Left ventricle myocardium superior (tissue), 1 donor: Measurements from ENCODE around the gene USP47. TPM values are rescaled to one million over a fixed set of nuclear protein-coding genes. Genes with fewer than 3 reads are reported as not detected.

Experiments used
- ATAC-seq: fragments of 200-7000 bp; cut with Tn5 transposase; one replicate; pipeline ENCODE4 v1.9.1; 2020; ENCODE audit warnings: mild to moderate bottlenecking, moderate library complexity
- DNase-seq: peaks from one replicate; pipeline ENCODE4 v3.0.0-alpha.2; 2020
- intact Hi-C: fragments of 100-400 bp; cut with micrococcal nuclease; formaldehyde crosslinking; loops from one replicate; pipeline ENCODE4 v1.11.0; 2022
- long read RNA-seq: library from polyadenylated mRNA; unstranded; transcript quantifications from one replicate; pipeline ENCODE4 v2.0.0, GENCODE V29; 2021
- total RNA-seq: library from RNA; stranded (reverse); fragmentation: NEBNext Ultra II Directional; extraction: Animal tissue kit (Norgen Biotek cat#: 25700); gene quantifications from one replicate; pipeline ENCODE4 v1.2.1, GENCODE V29; 2021
- donor health status: DM: no; HTN: yes; CAD: no; lungs with severe emphysema.

The USP47 gene, protein sequence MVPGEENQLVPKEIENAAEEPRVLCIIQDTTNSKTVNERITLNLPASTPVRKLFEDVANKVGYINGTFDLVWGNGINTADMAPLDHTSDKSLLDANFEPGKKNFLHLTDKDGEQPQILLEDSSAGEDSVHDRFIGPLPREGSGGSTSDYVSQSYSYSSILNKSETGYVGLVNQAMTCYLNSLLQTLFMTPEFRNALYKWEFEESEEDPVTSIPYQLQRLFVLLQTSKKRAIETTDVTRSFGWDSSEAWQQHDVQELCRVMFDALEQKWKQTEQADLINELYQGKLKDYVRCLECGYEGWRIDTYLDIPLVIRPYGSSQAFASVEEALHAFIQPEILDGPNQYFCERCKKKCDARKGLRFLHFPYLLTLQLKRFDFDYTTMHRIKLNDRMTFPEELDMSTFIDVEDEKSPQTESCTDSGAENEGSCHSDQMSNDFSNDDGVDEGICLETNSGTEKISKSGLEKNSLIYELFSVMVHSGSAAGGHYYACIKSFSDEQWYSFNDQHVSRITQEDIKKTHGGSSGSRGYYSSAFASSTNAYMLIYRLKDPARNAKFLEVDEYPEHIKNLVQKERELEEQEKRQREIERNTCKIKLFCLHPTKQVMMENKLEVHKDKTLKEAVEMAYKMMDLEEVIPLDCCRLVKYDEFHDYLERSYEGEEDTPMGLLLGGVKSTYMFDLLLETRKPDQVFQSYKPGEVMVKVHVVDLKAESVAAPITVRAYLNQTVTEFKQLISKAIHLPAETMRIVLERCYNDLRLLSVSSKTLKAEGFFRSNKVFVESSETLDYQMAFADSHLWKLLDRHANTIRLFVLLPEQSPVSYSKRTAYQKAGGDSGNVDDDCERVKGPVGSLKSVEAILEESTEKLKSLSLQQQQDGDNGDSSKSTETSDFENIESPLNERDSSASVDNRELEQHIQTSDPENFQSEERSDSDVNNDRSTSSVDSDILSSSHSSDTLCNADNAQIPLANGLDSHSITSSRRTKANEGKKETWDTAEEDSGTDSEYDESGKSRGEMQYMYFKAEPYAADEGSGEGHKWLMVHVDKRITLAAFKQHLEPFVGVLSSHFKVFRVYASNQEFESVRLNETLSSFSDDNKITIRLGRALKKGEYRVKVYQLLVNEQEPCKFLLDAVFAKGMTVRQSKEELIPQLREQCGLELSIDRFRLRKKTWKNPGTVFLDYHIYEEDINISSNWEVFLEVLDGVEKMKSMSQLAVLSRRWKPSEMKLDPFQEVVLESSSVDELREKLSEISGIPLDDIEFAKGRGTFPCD (N-terminal part only)
- 51.5 TPM for total RNA-seq
- long read RNA-seq, full-length matches to known transcripts: 104 of 218 reads
- long read RNA-seq, partial matches to known transcripts: 92 of 218 reads
- long read RNA-seq, other reads (novel, unspliced or antisense): 22 of 218 reads

- peak; percentile 93 for ATAC-seq
- DNase-seq: peak; percentile 97
- intact Hi-C loops: no loop called here
These were observed at the start of gene USP47 for GRCh38 chr11:11841723-11842420. TSS of gene USP47 (plus strand) at chr11:11841972. CDS start at chr11:11842186, 214 bp downstream.

DNA sequence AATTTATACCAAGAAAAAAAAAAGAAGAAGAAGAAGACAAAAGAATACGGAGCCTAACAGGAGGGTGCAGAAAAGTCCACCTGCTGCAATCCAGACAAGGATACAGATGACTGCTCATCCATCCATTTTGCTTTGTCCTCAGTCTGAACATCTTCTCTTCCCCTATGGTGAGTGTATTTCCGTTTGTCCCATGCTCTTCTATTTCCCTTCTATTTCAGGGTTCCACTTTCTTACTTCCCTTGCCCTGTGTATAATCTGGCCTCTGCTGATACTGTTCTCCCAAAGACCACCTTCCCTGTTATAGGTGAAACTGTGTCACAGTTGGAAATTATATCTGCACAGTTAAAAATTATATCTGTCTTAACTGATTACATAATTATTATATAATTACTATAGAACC is 48.7 kb upstream of the USP47 start:
- DNase-seq: no peak
- intact Hi-C loops: no loop called here
- no peak for ATAC-seq

GRCh38 chr11:11798586-11799438 is 43.0 kb upstream of the USP47 start:
- ATAC-seq (peak; percentile 94), DNase-seq (peak; percentile 92)
- intact Hi-C loops: loop anchor here (2.0 to 5.0 kb wide), 2 partner anchors 98 to 246 kb away; no protein-coding TSS in a partner anchor

GRCh38 chr11:11805228-11805627 is 36.5 kb upstream of the USP47 start:
- ATAC-seq: no peak
- intact Hi-C loops: no loop called here
- DNase-seq: no peak

DNA sequence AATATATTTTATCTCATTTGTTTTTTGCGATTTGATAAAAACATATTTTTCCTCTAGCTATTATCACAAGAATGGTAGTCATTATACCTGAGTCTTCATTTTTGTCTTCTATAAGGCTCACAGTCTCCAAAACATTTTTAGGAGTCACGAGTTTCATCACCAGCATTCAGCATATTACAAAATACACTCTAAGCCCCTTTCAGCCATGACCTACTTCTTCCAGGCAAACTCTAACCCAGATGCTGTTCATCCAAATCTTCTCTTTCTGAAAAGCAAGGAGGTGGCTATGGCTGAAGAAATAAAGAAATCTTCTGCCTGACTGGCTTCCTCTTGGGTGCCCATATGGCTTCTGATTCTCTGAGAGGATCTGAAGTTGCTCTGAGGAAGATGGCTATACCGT is 35.7 kb upstream of the USP47 start:
- ATAC-seq: peak; percentile 51
- no peak for DNase-seq
- intact Hi-C loops: no loop called here

GRCh38 chr11:11806586-11806985 is 35.2 kb upstream of the USP47 start:
- ATAC-seq (peak; percentile 68), DNase-seq (no peak)
- intact Hi-C loops: no loop called here

GRCh38 chr11:11807811-11808782 is 33.7 kb upstream of the USP47 start:
- intact Hi-C loops: no loop called here
- ATAC-seq: peak; percentile 15
- no peak for DNase-seq

- intact Hi-C loops: no loop called here
These were observed 32.7 kb upstream of the USP47 start for GRCh38 chr11:11808992-11809615.

GRCh38 chr11:11810764-11811726 is 30.7 kb upstream of the USP47 start:
- no peak for DNase-seq
- intact Hi-C loops: no loop called here
- ATAC-seq: no peak

More at GRCh38 chr11:11808992-11809615, 32.7 kb upstream of the USP47 start:
- DNase-seq (no peak), ATAC-seq (no peak)

DNA sequence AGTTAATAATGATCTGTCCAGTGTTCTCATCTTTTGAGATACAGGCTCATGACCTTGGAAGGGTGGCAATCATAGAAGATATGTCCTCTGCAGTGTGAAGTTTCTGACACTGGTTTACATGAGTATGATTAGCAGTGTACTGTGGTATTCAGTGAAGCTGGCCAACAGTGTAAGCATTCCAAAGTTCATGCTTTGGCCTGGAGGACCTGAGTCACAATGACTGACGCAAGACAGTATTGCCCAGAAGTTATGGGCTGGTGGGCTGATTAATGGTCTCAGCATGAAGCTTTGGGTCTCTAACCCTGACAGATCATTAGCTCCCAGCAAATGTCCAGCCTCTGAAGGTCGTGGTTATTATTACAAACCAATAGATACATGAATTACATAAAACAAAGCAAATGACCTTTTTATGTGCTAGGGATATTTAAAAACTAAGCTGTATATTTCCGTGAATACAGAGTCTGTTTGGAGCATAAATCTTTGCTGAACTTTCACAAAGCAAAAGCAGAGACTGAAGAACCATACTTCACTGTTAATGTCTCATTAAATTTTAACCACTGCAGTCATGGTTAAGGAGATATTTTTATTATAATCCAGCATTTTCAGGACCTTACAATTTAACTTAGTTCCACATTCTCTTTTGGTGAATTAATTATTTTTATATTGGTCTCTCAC is 28.3 kb upstream of the USP47 start:
- no peak for DNase-seq
- ATAC-seq: peak; percentile 96
- intact Hi-C loops: no loop called here

DNA sequence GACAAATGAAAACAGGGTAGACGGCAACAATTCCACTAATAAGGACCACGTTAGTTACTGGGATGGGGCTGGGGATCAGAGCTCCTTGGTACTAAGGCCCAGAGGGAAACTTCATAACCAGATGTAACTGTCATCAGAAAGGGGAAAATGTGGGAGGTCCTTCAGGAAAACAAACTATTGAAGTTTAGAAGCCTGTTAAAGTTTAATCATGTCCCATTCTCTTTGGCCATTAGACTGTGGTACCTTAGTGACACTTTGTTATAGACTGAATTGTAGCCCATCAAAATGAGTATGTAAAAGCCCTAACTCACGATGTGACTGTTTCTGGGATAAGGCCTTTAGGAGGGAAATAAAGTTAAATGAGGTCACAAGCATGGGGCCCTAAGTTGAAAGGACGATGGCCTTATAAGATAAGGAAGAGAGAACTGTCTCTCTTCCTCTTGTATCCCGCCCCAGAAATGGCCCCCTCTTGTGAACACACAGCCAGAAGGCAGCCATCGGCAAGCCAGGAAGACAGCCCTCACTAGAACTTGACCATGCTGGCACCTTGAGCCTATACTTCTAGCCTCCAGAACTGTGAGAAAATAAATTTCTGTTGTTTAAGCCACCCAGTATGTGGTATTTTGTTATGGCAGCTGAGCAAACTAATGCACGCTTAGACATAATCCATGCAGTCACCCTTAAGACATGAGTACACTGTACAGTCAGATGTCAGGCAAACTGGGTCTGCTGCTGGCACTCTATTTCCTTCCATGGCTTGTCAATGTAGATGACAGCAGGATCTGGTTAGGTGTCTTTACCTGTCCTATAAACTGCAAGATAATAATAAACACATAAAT is 26.9 kb upstream of the USP47 start:
- DNase-seq: no peak
- intact Hi-C loops: no loop called here
- ATAC-seq: no peak

- no peak for ATAC-seq
- intact Hi-C loops: no loop called here
- no peak for DNase-seq
These were observed 25.1 kb upstream of the USP47 start for GRCh38 chr11:11816511-11817314.

- DNase-seq: no peak
- intact Hi-C loops: no loop called here
- ATAC-seq: no peak
These were observed 23.8 kb upstream of the USP47 start for GRCh38 chr11:11817957-11818356.
